H1 (cell line): Measurements from ENCODE around the gene ASIC2. TPM values are rescaled to one million over a fixed set of nuclear protein-coding genes. Genes with fewer than 3 reads are reported as not detected.

Source experiments
- CTCF ChIA-PET: fragments of 300-600 bp; sonication (Branson Sonifier 250); formaldehyde crosslinking; loops from one replicate; lab custom pipeline; 2021; ENCODE audit not compliant: partially characterized antibody; lab: Charles Lee
- POLR2A ChIA-PET: fragments of 300-600 bp; sonication (Branson Sonifier 250); formaldehyde crosslinking; loops from one replicate; lab custom pipeline; 2021; ENCODE audit warnings: inconsistent platforms; ENCODE audit not compliant: partially characterized antibody; lab: Charles Lee
- DNase-seq, 2 experiments: peaks; one replicate each; pipeline versions ENCODE4 v3.0.0 to v3.0.0-alpha.2; 2010 to 2022; ENCODE audit warnings: low spot score in 2 of 2, low read depth in 1 of 2, mixed read lengths in 1 of 2
- FAIRE-seq: peaks from 2 replicates; lab custom pipeline; 2011; peaks lifted over from hg19 to GRCh38; lab: Jason Lieb, UNC
- H2AFZ ChIP-seq: 2 replicates; pipeline ENCODE4 v1.8.1; 2012; ENCODE audit warnings: low read length, inconsistent platforms
- H2AK5ac ChIP-seq: 2 replicates; pipeline ENCODE4 v1.6.1; 2013; ENCODE audit warnings: low read depth, low read length
- H2BK120ac ChIP-seq: replicated peaks from 2 replicates; pipeline ENCODE3; 2013; ENCODE audit warnings: low read depth, low read length, inconsistent platforms
- H2BK12ac ChIP-seq: 2 replicates; pipeline ENCODE4 v1.6.1; 2013; ENCODE audit warnings: low read depth, low read length
- H2BK15ac ChIP-seq: 2 replicates; pipeline ENCODE4 v1.6.1; 2013; ENCODE audit warnings: low read length
- H2BK20ac ChIP-seq: 2 replicates; pipeline ENCODE4 v1.6.1; 2013; ENCODE audit warnings: low read length
- H2BK5ac ChIP-seq: 2 replicates; pipeline ENCODE4 v1.6.1; 2013; ENCODE audit warnings: low read depth, low read length
- H3K14ac ChIP-seq: 2 replicates; pipeline ENCODE4 v1.6.1; 2013; ENCODE audit warnings: inconsistent platforms; ENCODE audit not compliant: insufficient read length
- H3K18ac ChIP-seq: 2 replicates; pipeline ENCODE4 v1.6.1; 2013; ENCODE audit warnings: low read length; ENCODE audit errors: extremely low read depth
- H3K23ac ChIP-seq: 2 replicates; pipeline ENCODE4 v1.6.1; 2013; ENCODE audit warnings: inconsistent platforms; ENCODE audit not compliant: insufficient read length
- H3K23me2 ChIP-seq: 2 replicates; pipeline ENCODE4 v1.6.1; 2013; ENCODE audit warnings: low read depth, low read length
- H3K27ac ChIP-seq: 2 replicates; pipeline ENCODE4 v1.6.1; 2011; ENCODE audit warnings: low read depth, low read length, inconsistent platforms
- H3K27me3 ChIP-seq, 4 experiments: replicated peaks in 1 of 4; 1 replicate in 1 of 4; 2 replicates in 3 of 4; pipeline versions ENCODE4 v1.6.1 to v1.8.1; 2011 to 2013; ENCODE audit warnings: low read length in 3 of 4, mild to moderate bottlenecking in 3 of 4, inconsistent platforms in 2 of 4, mixed read lengths in 2 of 4, moderate library complexity in 1 of 4; ENCODE audit not compliant: control insufficient read depth in 3 of 4, insufficient read depth in 3 of 4; ENCODE audit errors: extremely low read depth in 1 of 4
- H3K36me3 ChIP-seq, 4 experiments: 2 replicates each; pipeline versions ENCODE4 v1.6.1 to v1.8.1; 2011 to 2013; ENCODE audit warnings: mild to moderate bottlenecking in 4 of 4, low read length in 3 of 4, moderate library complexity in 2 of 4, control low read depth in 1 of 4, inconsistent platforms in 1 of 4; ENCODE audit not compliant: insufficient read depth in 4 of 4, control insufficient read depth in 2 of 4
- H3K4ac ChIP-seq: replicated peaks from 2 replicates; pipeline ENCODE3; 2013; ENCODE audit warnings: low read length, low read depth, mixed read lengths, inconsistent platforms; ENCODE audit not compliant: insufficient read length
- H3K4me1 ChIP-seq, 4 experiments: replicated peaks in 1 of 4; 1 replicate in 1 of 4; 2 replicates in 3 of 4; pipeline versions ENCODE4 v1.6.1 to v1.8.1; 2011 to 2013; ENCODE audit warnings: low read length in 3 of 4, inconsistent platforms in 2 of 4, mixed read lengths in 1 of 4; ENCODE audit not compliant: insufficient read depth in 4 of 4, control insufficient read depth in 3 of 4
- H3K4me2 ChIP-seq, 2 experiments: 2 replicates each; pipeline versions ENCODE4 v1.6.1 to v1.8.1; 2011 to 2013; ENCODE audit warnings: low read depth in 2 of 2, low read length in 2 of 2, control low read depth in 1 of 2, inconsistent platforms in 1 of 2, mild to moderate bottlenecking in 1 of 2; ENCODE audit not compliant: insufficient read depth in 1 of 2
- H3K4me3 ChIP-seq, 4 experiments: fragments of 200-600, 300-600 bp in 1 of 4; sonication (generic), shearing (Covaris generic), sonication (Bioruptor Twin) in 1 of 4; 2 replicates each; pipeline versions ENCODE4 v1.5.1 to v1.8.1; 2011 to 2016; ENCODE audit warnings: low read length in 4 of 4, low read depth in 3 of 4, control low read depth in 2 of 4, inconsistent platforms in 2 of 4, mild to moderate bottlenecking in 2 of 4, mixed read lengths in 1 of 4, moderate library complexity in 1 of 4; ENCODE audit not compliant: insufficient read depth in 2 of 4; ENCODE audit errors: extremely low read depth in 1 of 4
- H3K56ac ChIP-seq: replicated peaks from 2 replicates; pipeline ENCODE3; 2013; ENCODE audit warnings: low read depth, mild to moderate bottlenecking, mixed read lengths, low read length, inconsistent platforms; ENCODE audit not compliant: insufficient read length
- H3K79me1 ChIP-seq: 2 replicates; pipeline ENCODE4 v1.6.1; 2013; ENCODE audit warnings: low read depth, low read length, control low read depth
- H3K79me2 ChIP-seq, 2 experiments: 2 replicates each; pipeline versions ENCODE4 v1.6.1 to v1.8.1; 2012 to 2013; ENCODE audit warnings: low read length in 2 of 2, mild to moderate bottlenecking in 2 of 2, inconsistent platforms in 1 of 2; ENCODE audit not compliant: insufficient read depth in 2 of 2, control insufficient read depth in 1 of 2
- H3K9ac ChIP-seq, 4 experiments: replicated peaks in 1 of 4; 1 replicate in 1 of 4; 2 replicates in 3 of 4; pipeline versions ENCODE4 v1.6.1 to v1.8.1; 2011 to 2013; ENCODE audit warnings: low read depth in 3 of 4, low read length in 3 of 4, control low read depth in 2 of 4, mild to moderate bottlenecking in 2 of 4, moderate library complexity in 2 of 4, inconsistent platforms in 1 of 4; ENCODE audit errors: extremely low read depth in 1 of 4
- H3K9me3 ChIP-seq, 2 experiments: 2 replicates each; pipeline versions ENCODE4 v1.6.1 to v1.8.1; 2012 to 2013; ENCODE audit warnings: mild to moderate bottlenecking in 2 of 2, moderate library complexity in 2 of 2, control low read depth in 1 of 2, inconsistent platforms in 1 of 2, low read depth in 1 of 2, low read length in 1 of 2, mixed read lengths in 1 of 2; ENCODE audit not compliant: insufficient read depth in 2 of 2
- H4K20me1 ChIP-seq, 2 experiments: replicated peaks in 1 of 2; 2 replicates each; pipeline versions ENCODE3 to v1.8.1; 2011 to 2013; ENCODE audit warnings: inconsistent platforms in 2 of 2, low read length in 2 of 2, mild to moderate bottlenecking in 1 of 2; ENCODE audit not compliant: insufficient read depth in 2 of 2, control insufficient read depth in 1 of 2
- H4K5ac ChIP-seq: 2 replicates; pipeline ENCODE4 v1.6.1; 2013; ENCODE audit warnings: low read length, low read depth, mixed read lengths, inconsistent platforms; ENCODE audit not compliant: insufficient read length
- H4K8ac ChIP-seq: 2 replicates; pipeline ENCODE4 v1.8.0; 2013; ENCODE audit warnings: mild to moderate bottlenecking, moderate library complexity, low read length, inconsistent platforms; ENCODE audit not compliant: insufficient read depth; ENCODE audit errors: extremely low read depth
- H4K91ac ChIP-seq: replicated peaks from 2 replicates; pipeline ENCODE3; 2013; ENCODE audit warnings: low read length, mixed read lengths, inconsistent platforms; ENCODE audit not compliant: insufficient read length
- BRCA1 ChIP-seq: IDR thresholded peaks from 2 replicates; pipeline ENCODE4 v1.6.1; 2012; ENCODE audit warnings: low read depth, low read length, improper control_type of control experiment
- CBX5 ChIP-seq: fragments of 300-800, 300-1000 bp; sonication (generic); IDR thresholded peaks from 2 replicates; pipeline ENCODE4 v1.7.1; 2016; ENCODE audit warnings: antibody characterized with exemption, low read length, low read depth
- CEBPB ChIP-seq: IDR thresholded peaks from 2 replicates; pipeline ENCODE4 v1.6.1; 2012; ENCODE audit warnings: low read depth, low read length
- CHD2 ChIP-seq: IDR thresholded peaks from 2 replicates; pipeline ENCODE4 v1.6.1; 2012; ENCODE audit warnings: low read length, improper control_type of control experiment
- EZH2 ChIP-seq: fragments of 200-600 bp; sonication (generic); IDR thresholded peaks from 2 replicates; pipeline ENCODE4 v1.7.1; 2012; ENCODE audit warnings: low read depth, mild to moderate bottlenecking, moderate library complexity, low read length, inconsistent platforms; ENCODE audit not compliant: severe bottlenecking
- JUND ChIP-seq: IDR thresholded peaks from 2 replicates; pipeline ENCODE4 v1.6.1; 2011; ENCODE audit warnings: mild to moderate bottlenecking, improper control_type of control experiment, low read length
- KDM5A ChIP-seq: fragments of 200-600 bp; IDR thresholded peaks from 2 replicates; pipeline ENCODE4 v1.7.1; 2012; ENCODE audit warnings: mild to moderate bottlenecking, low read length, inconsistent platforms, mixed read lengths
- MAFK ChIP-seq: IDR thresholded peaks from 2 replicates; pipeline ENCODE4 v1.6.1; 2012; ENCODE audit warnings: low read depth, mild to moderate bottlenecking, improper control_type of control experiment, low read length
- RBBP5 ChIP-seq: IDR thresholded peaks from 2 replicates; pipeline ENCODE4 v1.7.1; 2012; ENCODE audit warnings: low read depth, mild to moderate bottlenecking, inconsistent platforms, low read length, moderate library complexity, borderline replicate concordance
- RXRA ChIP-seq: IDR thresholded peaks from 2 replicates; pipeline ENCODE4 v1.6.1; 2011; ENCODE audit warnings: low read depth, mild to moderate bottlenecking, low read length, moderate library complexity; ENCODE audit not compliant: insufficient read depth
- TBP ChIP-seq: IDR thresholded peaks from 2 replicates; pipeline ENCODE4 v1.6.1; 2011; ENCODE audit warnings: low read depth, low read length, improper control_type of control experiment
- WGBS, 2 experiments: shearing (Covaris generic) in 1 of 2; methylation state at CpG; one replicate each; pipeline versions ENCODE4 v1.1.6 to v1.1.7; 2013 to 2015; ENCODE audit warnings: low lambda C conversion rate in 2 of 2, mixed read lengths in 2 of 2, inconsistent platforms in 1 of 2, low coverage in 1 of 2, missing lambda C conversion rate in 1 of 2; ENCODE audit not compliant: insufficient replicate concordance in 2 of 2, insufficient coverage in 1 of 2, insufficient read length in 1 of 2; ENCODE audit errors: extremely low coverage in 1 of 2, missing lambda C conversion rate in 1 of 2; 5-methylcytosine and 5-hydroxymethylcytosine counted together
- polyA plus RNA-seq, 7 experiments: library from polyadenylated mRNA; depleted of rRNA in 3 of 7; stranded (reverse) in 5 of 7; unstranded in 2 of 7; fragments of >200 nt in 5 of 7; fragments of 200-250 nt in 2 of 7; gene quantifications; 1 replicate in 5 of 7; 2 replicates in 1 of 7; 4 replicates in 1 of 7; pipeline versions ENCODE4 v1.2.1 to v1.2.3, GENCODE V29; 2011 to 2013; ENCODE audit warnings: missing spikeins in 2 of 7, mixed read lengths in 2 of 7
- total RNA-seq: library from RNA; stranded (reverse); fragmentation: NEBNext Ultra II Directional; extraction: Animal tissue kit (Norgen Biotek cat#: 25700); gene quantifications from 2 replicates; pipeline ENCODE4 v1.2.1, GENCODE V29; 2021
- TF ChIP-seq, protein P1 (sequence below): IDR thresholded peaks from 2 replicates; pipeline ENCODE4 v1.6.1; 2012; ENCODE audit warnings: inconsistent platforms
- TF ChIP-seq, protein P2 (sequence below): IDR thresholded peaks from 2 replicates; pipeline ENCODE4 v1.6.1; 2012; ENCODE audit warnings: inconsistent platforms

ASIC2 gene
- total and polyA plus RNA-seq, 2 of the 8 experiments (the other 6 are each of a cell fraction or from before 2014, with no cell fraction given), result 0.86 to 1.2 TPM

DNA sequence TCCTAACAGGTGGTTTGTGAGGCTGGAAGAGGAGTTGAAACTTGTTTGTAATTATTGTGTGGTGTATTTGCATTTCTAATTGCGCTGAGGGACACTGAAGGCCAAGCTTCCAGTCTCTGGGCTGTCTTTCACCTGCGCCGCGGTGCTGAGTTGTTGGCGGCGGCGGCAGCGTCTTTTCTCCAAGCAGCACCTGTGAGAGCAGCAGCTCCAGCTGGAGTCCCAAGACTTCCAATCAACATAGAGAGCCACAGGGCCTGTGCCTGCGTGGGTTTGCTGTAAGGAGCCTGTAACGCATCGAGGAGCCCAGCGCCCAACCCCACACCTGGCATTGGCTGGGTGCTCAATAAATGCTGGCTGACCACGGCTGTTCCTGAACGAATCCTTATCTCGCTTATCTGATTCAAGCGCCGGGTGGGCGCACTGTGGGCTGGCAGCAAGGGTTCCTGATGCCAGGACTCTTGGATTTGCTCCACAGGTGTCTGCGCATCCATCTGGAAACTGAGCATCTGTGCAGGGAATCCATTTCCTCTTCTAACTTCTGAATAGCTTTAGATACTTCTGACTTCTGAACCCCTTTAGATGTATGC, 138.1 kb downstream of the ASIC2 start:
- no peak overlapping the region for H2AK5ac ChIP-seq
- POLR2A ChIA-PET, result interaction anchor here (0.5 kb wide), 1 partner anchor 107 kb away, joined by 3 read pairs; no protein-coding TSS in a partner anchor
- no peaks in the 10 kb centered on the region for H3K27me3 ChIP-seq
- peak overlapping the region; percentile 2; the same call in 1 of the 2 replicates for H4K8ac ChIP-seq
- H3K4me3 ChIP-seq, result no peak overlapping the region
- H3K56ac ChIP-seq, result no peak overlapping the region
- H2BK20ac ChIP-seq, result no peak overlapping the region
- no peak overlapping the region for H2BK120ac ChIP-seq
- H4K5ac ChIP-seq, result no peak overlapping the region
- H3K79me1 ChIP-seq, result no peaks in the 10 kb centered on the region
- H3K36me3 ChIP-seq, result no peaks in the 10 kb centered on the region
- no peaks in the 10 kb centered on the region for H3K9me3 ChIP-seq
- no peak overlapping the region for H2AFZ ChIP-seq
- H3K9ac ChIP-seq, result no peak overlapping the region
- H3K4me1 ChIP-seq, result peaks cover 0 to 6% (median 2%) of the 10 kb centered on the region in 4 experiments; a peak in 2 of 7 replicates
- no peaks in the 10 kb centered on the region for H3K79me2 ChIP-seq
- no peak for DNase-seq
- H3K23me2 ChIP-seq, result no peaks in the 10 kb centered on the region
- no peak overlapping the region for H3K18ac ChIP-seq
- no peak overlapping the region for H3K27ac ChIP-seq
- CTCF ChIA-PET, result interaction anchor here (0.7 to 1.5 kb wide), 2 partner anchors 48 to 403 kb away, joined by 3 to 4 read pairs; no protein-coding TSS in a partner anchor
- H4K20me1 ChIP-seq, result peaks cover 0 to 2% of the 10 kb centered on the region in 2 experiments
- H3K4ac ChIP-seq, result no peak overlapping the region
- no peak overlapping the region for H3K23ac ChIP-seq
- 75% methylated on average over 19 of the region's 19 CpGs; no CpG with 5 or more reads in 1 of the 2 experiments for WGBS, 2 experiments
- no peak overlapping the region for H2BK12ac ChIP-seq
- H4K91ac ChIP-seq, result no peak overlapping the region
- H2BK5ac ChIP-seq, result no peak overlapping the region
- FAIRE-seq, result no peak
- no peak overlapping the region for H3K14ac ChIP-seq
- H3K4me2 ChIP-seq, result no peak overlapping the region
- no peak overlapping the region for H2BK15ac ChIP-seq
- TF ChIP-seq, protein P1, sequence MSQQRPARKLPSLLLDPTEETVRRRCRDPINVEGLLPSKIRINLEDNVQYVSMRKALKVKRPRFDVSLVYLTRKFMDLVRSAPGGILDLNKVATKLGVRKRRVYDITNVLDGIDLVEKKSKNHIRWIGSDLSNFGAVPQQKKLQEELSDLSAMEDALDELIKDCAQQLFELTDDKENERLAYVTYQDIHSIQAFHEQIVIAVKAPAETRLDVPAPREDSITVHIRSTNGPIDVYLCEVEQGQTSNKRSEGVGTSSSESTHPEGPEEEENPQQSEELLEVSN, result no peak
- no peak for TF ChIP-seq MAFK
- TF ChIP-seq KDM5A, result no peak
- TF ChIP-seq, protein P2, sequence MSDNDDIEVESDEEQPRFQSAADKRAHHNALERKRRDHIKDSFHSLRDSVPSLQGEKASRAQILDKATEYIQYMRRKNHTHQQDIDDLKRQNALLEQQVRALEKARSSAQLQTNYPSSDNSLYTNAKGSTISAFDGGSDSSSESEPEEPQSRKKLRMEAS, result no peak
- no peak for TF ChIP-seq TBP
- no peak for TF ChIP-seq CEBPB
- no peak for TF ChIP-seq BRCA1
- TF ChIP-seq RXRA, result no peak
- no peak for TF ChIP-seq EZH2
- no peak for TF ChIP-seq CBX5
- no peak for TF ChIP-seq RBBP5
- no peak for TF ChIP-seq JUND
- TF ChIP-seq CHD2, result no peak
